Trophoblast cell (in vitro differentiated cells and primary cell): Measurements from ENCODE around the gene TGM6.

ENCODE experiments used
- DNase-seq, 2 donors: peaks; one replicate each; pipeline ENCODE4 v3.0.0-alpha.2; 2016
- H2AFZ ChIP-seq: 2 replicates; pipeline ENCODE4 v1.6.1; 2013; ENCODE audit warnings: low read length, moderate library complexity, mild to moderate bottlenecking; ENCODE audit not compliant: insufficient read depth, poor library complexity
- H2AK5ac ChIP-seq: 2 replicates; pipeline ENCODE4 v1.6.1; 2013; ENCODE audit warnings: mild to moderate bottlenecking, low read length
- H2BK120ac ChIP-seq: 2 replicates; pipeline ENCODE4 v1.6.1; 2013; ENCODE audit warnings: low read length, mild to moderate bottlenecking, moderate library complexity; ENCODE audit not compliant: insufficient read depth, poor library complexity
- H2BK12ac ChIP-seq: 2 replicates; pipeline ENCODE4 v1.6.1; 2013; ENCODE audit warnings: mild to moderate bottlenecking, low read length, moderate library complexity
- H2BK5ac ChIP-seq: 2 replicates; pipeline ENCODE4 v1.6.1; 2013; ENCODE audit warnings: low read length, low read depth, moderate library complexity, mild to moderate bottlenecking; ENCODE audit not compliant: poor library complexity
- H3K14ac ChIP-seq: 2 replicates; pipeline ENCODE4 v1.6.1; 2013; ENCODE audit warnings: mild to moderate bottlenecking, low read length
- H3K18ac ChIP-seq: 2 replicates; pipeline ENCODE4 v1.6.1; 2013; ENCODE audit warnings: mild to moderate bottlenecking, low read length
- H3K23ac ChIP-seq: 2 replicates; pipeline ENCODE4 v1.6.1; 2013; ENCODE audit warnings: low read length
- H3K27ac ChIP-seq: 2 replicates; pipeline ENCODE4 v1.5.1; 2013; ENCODE audit warnings: low read depth, mild to moderate bottlenecking, inconsistent platforms, low read length, moderate library complexity
- H3K27me3 ChIP-seq: 2 replicates; pipeline ENCODE4 v1.6.1; 2013; ENCODE audit warnings: inconsistent platforms, mild to moderate bottlenecking, low read length, moderate library complexity; ENCODE audit not compliant: insufficient read depth
- H3K36me3 ChIP-seq, 2 experiments: 1 replicate in 1 of 2; 2 replicates in 1 of 2; pipeline ENCODE4 v1.6.1; 2013; ENCODE audit warnings: low read length in 2 of 2, mild to moderate bottlenecking in 2 of 2, moderate library complexity in 1 of 2; ENCODE audit not compliant: insufficient read depth in 2 of 2, control insufficient read depth in 1 of 2
- H3K4ac ChIP-seq: 2 replicates; pipeline ENCODE4 v1.6.1; 2013; ENCODE audit warnings: low read depth, mild to moderate bottlenecking, low read length, moderate library complexity
- H3K4me1 ChIP-seq, 2 experiments: 1 replicate in 1 of 2; 2 replicates in 1 of 2; pipeline ENCODE4 v1.6.1; 2013; ENCODE audit warnings: low read length in 2 of 2, mild to moderate bottlenecking in 2 of 2, moderate library complexity in 1 of 2; ENCODE audit not compliant: insufficient read depth in 2 of 2, control insufficient read depth in 1 of 2
- H3K4me2 ChIP-seq: 2 replicates; pipeline ENCODE4 v1.6.1; 2013; ENCODE audit warnings: inconsistent platforms, mild to moderate bottlenecking, low read length, moderate library complexity
- H3K4me3 ChIP-seq: 2 replicates; pipeline ENCODE4 v1.5.1; 2013; ENCODE audit warnings: mild to moderate bottlenecking, low read depth, low read length, inconsistent platforms
- H3K79me1 ChIP-seq: one replicate; pipeline ENCODE4 v1.6.1; 2013; ENCODE audit warnings: low read length
- H3K79me2 ChIP-seq: 2 replicates; pipeline ENCODE4 v1.6.1; 2013; ENCODE audit warnings: low read length, mild to moderate bottlenecking; ENCODE audit not compliant: control insufficient read depth, insufficient read depth, poor library complexity
- H3K9ac ChIP-seq: 2 replicates; pipeline ENCODE4 v1.6.1; 2013; ENCODE audit warnings: mild to moderate bottlenecking, low read length
- H3K9me3 ChIP-seq: 2 replicates; pipeline ENCODE4 v1.6.1; 2013; ENCODE audit warnings: low read depth, mild to moderate bottlenecking, control low read depth, inconsistent platforms, low read length; ENCODE audit not compliant: insufficient read depth
- H4K12ac ChIP-seq: 2 replicates; pipeline ENCODE4 v1.6.1; 2013; ENCODE audit warnings: low read depth, mild to moderate bottlenecking, low read length, moderate library complexity
- H4K8ac ChIP-seq: 2 replicates; pipeline ENCODE4 v1.6.1; 2013; ENCODE audit warnings: low read depth, mild to moderate bottlenecking, low read length, moderate library complexity
- H4K91ac ChIP-seq: one replicate; pipeline ENCODE4 v1.6.1; 2013; ENCODE audit warnings: low read depth, mild to moderate bottlenecking, low read length, moderate library complexity
- WGBS: extraction: QIAGEN DNeasy Blood & Tissue Kit; methylation state at CpG from one replicate; pipeline ENCODE4 v1.1.7; 2013; ENCODE audit warnings: missing lambda C conversion rate; ENCODE audit not compliant: insufficient read length, insufficient coverage; ENCODE audit errors: extremely low coverage; 5-methylcytosine and 5-hydroxymethylcytosine counted together

TGM6 gene

GRCh38 chr20:2361035-2361593 lies 19.6 kb upstream of the TGM6 start:
- H3K4me3 ChIP-seq, result no peak overlapping the region
- H2BK120ac ChIP-seq, result no peak overlapping the region
- no peaks in the 10 kb centered on the region for H3K79me2 ChIP-seq
- no peak overlapping the region for H3K4me2 ChIP-seq
- H3K36me3 ChIP-seq, result no peaks in the 10 kb centered on the region
- H3K9me3 ChIP-seq, result no peaks in the 10 kb centered on the region
- no peak overlapping the region for H3K23ac ChIP-seq
- DNase-seq, result no peak
- H2AK5ac ChIP-seq, result no peak overlapping the region
- H3K27ac ChIP-seq, result no peak overlapping the region
- H2BK5ac ChIP-seq, result no peak overlapping the region
- H4K8ac ChIP-seq, result no peak overlapping the region
- no peaks in the 10 kb centered on the region for H3K27me3 ChIP-seq
- H3K9ac ChIP-seq, result no peak overlapping the region
- no peak overlapping the region for H4K12ac ChIP-seq
- no peak overlapping the region for H2BK12ac ChIP-seq
- no peaks in the 10 kb centered on the region for H3K4me1 ChIP-seq
- no peak overlapping the region for H4K91ac ChIP-seq
- no peak overlapping the region for H3K18ac ChIP-seq
- no peaks in the 10 kb centered on the region for H3K79me1 ChIP-seq
- H2AFZ ChIP-seq, result no peak overlapping the region
- no peak overlapping the region for H3K14ac ChIP-seq
- H3K4ac ChIP-seq, result no peak overlapping the region

DNA sequence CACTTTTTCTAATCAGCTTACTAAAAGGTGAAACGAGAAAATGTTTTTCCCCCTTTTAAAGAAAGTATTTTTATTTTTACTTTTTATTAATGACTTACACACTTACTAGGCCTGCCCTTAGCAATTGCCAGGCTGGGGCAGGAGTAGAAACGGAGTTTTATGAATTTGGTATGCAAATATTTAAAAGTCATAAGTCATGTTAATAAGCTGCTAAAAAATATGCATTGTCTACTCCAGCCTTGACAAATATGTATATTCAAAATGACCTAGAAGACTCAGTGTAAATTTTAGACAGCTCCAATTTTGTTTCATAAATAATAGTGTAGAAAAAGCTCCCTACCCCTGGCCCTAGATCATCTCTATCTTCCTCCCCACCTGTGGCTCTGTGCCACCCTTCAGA lies 17.5 kb upstream of the TGM6 start:
- H2AK5ac ChIP-seq, result no peak overlapping the region
- H2BK12ac ChIP-seq, result no peak overlapping the region
- no peaks in the 10 kb centered on the region for H3K79me1 ChIP-seq
- no peak overlapping the region for H3K9ac ChIP-seq
- no peak overlapping the region for H2BK5ac ChIP-seq
- H3K27me3 ChIP-seq, result no peaks in the 10 kb centered on the region
- H2AFZ ChIP-seq, result no peak overlapping the region
- no peak overlapping the region for H3K4me2 ChIP-seq
- H3K23ac ChIP-seq, result no peak overlapping the region
- H4K12ac ChIP-seq, result no peak overlapping the region
- H3K9me3 ChIP-seq, result no peaks in the 10 kb centered on the region
- H4K91ac ChIP-seq, result no peak overlapping the region
- H3K4me3 ChIP-seq, result no peak overlapping the region
- WGBS, result no CpG with 5 or more reads among the region's 2 CpGs
- no peak overlapping the region for H2BK120ac ChIP-seq
- H3K18ac ChIP-seq, result no peak overlapping the region
- H3K14ac ChIP-seq, result no peak overlapping the region
- no peaks in the 10 kb centered on the region for H3K4me1 ChIP-seq
- no peak for DNase-seq
- H3K27ac ChIP-seq, result no peak overlapping the region
- H4K8ac ChIP-seq, result no peak overlapping the region
- no peaks in the 10 kb centered on the region for H3K36me3 ChIP-seq
- no peaks in the 10 kb centered on the region for H3K79me2 ChIP-seq
- no peak overlapping the region for H3K4ac ChIP-seq

- no peak overlapping the region for H3K14ac ChIP-seq
- no peak overlapping the region for H4K91ac ChIP-seq
- WGBS, result no CpG with 5 or more reads among the region's 1 CpG
- no peaks in the 10 kb centered on the region for H3K36me3 ChIP-seq
- no peaks in the 10 kb centered on the region for H3K4me1 ChIP-seq
- no peak for DNase-seq
- no peaks in the 10 kb centered on the region for H3K79me1 ChIP-seq
- H2BK5ac ChIP-seq, result no peak overlapping the region
- no peaks in the 10 kb centered on the region for H3K9me3 ChIP-seq
- no peak overlapping the region for H2AK5ac ChIP-seq
- no peak overlapping the region for H3K9ac ChIP-seq
- no peak overlapping the region for H3K4ac ChIP-seq
- H2BK12ac ChIP-seq, result no peak overlapping the region
- no peak overlapping the region for H3K27ac ChIP-seq
- H4K8ac ChIP-seq, result no peak overlapping the region
- H3K4me2 ChIP-seq, result no peak overlapping the region
- no peaks in the 10 kb centered on the region for H3K27me3 ChIP-seq
- H3K79me2 ChIP-seq, result no peaks in the 10 kb centered on the region
- H3K23ac ChIP-seq, result no peak overlapping the region
- H2AFZ ChIP-seq, result no peak overlapping the region
- H3K18ac ChIP-seq, result no peak overlapping the region
- no peak overlapping the region for H2BK120ac ChIP-seq
- H3K4me3 ChIP-seq, result no peak overlapping the region
- H4K12ac ChIP-seq, result no peak overlapping the region
These were observed 17.1 kb upstream of the TGM6 start for GRCh38 chr20:2363587-2363986.

DNA sequence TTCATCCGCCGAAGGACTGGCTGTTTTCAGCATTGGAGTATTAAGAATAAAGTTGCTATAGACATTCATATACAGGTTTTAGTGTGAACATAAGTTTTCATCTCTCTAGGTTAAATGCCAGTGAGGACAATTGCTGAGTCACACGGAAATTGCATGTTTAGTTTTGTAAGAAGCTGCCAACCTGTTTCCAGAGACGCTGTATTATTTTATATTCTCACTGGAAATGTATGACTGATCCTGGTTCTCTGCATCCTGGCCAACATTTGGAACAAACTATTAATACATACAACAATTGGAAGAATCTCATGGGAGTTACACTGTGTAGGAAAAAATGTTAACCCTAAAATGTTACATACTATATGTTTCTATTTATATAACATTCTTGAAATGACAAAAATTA lies 16.7 kb upstream of the TGM6 start:
- Histone ChIP-seq H3K9me3 (no peaks in the 10 kb centered on the region), H4K8ac (no peak overlapping the region), H2BK12ac (no peak overlapping the region), H3K79me2 (no peaks in the 10 kb centered on the region), H3K4ac (no peak overlapping the region), H3K4me1 (no peaks in the 10 kb centered on the region), H3K4me3 (no peak overlapping the region), H2AK5ac (no peak overlapping the region), H2BK5ac (no peak overlapping the region), H4K12ac (no peak overlapping the region), H2BK120ac (no peak overlapping the region), H3K79me1 (no peaks in the 10 kb centered on the region), H3K23ac (no peak overlapping the region), H3K9ac (no peak overlapping the region), H4K91ac (no peak overlapping the region), H3K4me2 (no peak overlapping the region), H3K36me3 (no peaks in the 10 kb centered on the region), H3K14ac (no peak overlapping the region), H3K27ac (no peak overlapping the region), H3K27me3 (no peaks in the 10 kb centered on the region), H2AFZ (no peak overlapping the region), H3K18ac (no peak overlapping the region)
- no peak for DNase-seq
- no CpG with 5 or more reads among the region's 4 CpGs for WGBS
